Chondrocyte (in vitro differentiated cells): ENCODE data around the gene PRSS33. TPM values are rescaled to one million over a fixed set of nuclear protein-coding genes. Genes with fewer than 3 reads are reported as not detected.

Experiments
- DNase-seq: peaks from one replicate; pipeline ENCODE4 v3.0.0; 2021; ENCODE audit warnings: mixed read lengths, low spot score
- H3K27ac Mint-ChIP-seq: one replicate; pipeline ENCODE4 v1.8.0; 2021; ENCODE audit warnings: mild to moderate bottlenecking, moderate library complexity, mixed read lengths; ENCODE audit not compliant: unreplicated experiment
- H3K27me3 Mint-ChIP-seq: 2 replicates; pipeline ENCODE4 v1.8.0; 2021; ENCODE audit warnings: low read depth, mixed read lengths
- H3K36me3 Mint-ChIP-seq: 2 replicates; pipeline ENCODE4 v1.8.0; 2021; ENCODE audit warnings: low read depth, mixed read lengths
- H3K4me1 Mint-ChIP-seq: 2 replicates; pipeline ENCODE4 v1.8.0; 2021; ENCODE audit warnings: low read depth, mild to moderate bottlenecking, mixed read lengths
- H3K4me3 Mint-ChIP-seq: one replicate; pipeline ENCODE4 v1.8.0; 2021; ENCODE audit warnings: mild to moderate bottlenecking, moderate library complexity, mixed read lengths; ENCODE audit not compliant: unreplicated experiment
- H3K9me3 Mint-ChIP-seq: 2 replicates; pipeline ENCODE4 v1.8.0; 2021; ENCODE audit warnings: low read depth, mixed read lengths
- total RNA-seq: library from RNA; stranded (reverse); gene quantifications from 3 replicates; pipeline ENCODE4 v1.2.1, GENCODE V29; 2021
- TF ChIP-seq, protein P1 (sequence below): fragments of 200-600 bp; sonication (generic); IDR thresholded peaks from 2 replicates; pipeline ENCODE4 v1.5.0; 2021; ENCODE audit warnings: antibody characterized with exemption, mild to moderate bottlenecking, moderate library complexity

PRSS33 gene
- total RNA-seq, 1 donor from 2014 or later: not detected

DNA sequence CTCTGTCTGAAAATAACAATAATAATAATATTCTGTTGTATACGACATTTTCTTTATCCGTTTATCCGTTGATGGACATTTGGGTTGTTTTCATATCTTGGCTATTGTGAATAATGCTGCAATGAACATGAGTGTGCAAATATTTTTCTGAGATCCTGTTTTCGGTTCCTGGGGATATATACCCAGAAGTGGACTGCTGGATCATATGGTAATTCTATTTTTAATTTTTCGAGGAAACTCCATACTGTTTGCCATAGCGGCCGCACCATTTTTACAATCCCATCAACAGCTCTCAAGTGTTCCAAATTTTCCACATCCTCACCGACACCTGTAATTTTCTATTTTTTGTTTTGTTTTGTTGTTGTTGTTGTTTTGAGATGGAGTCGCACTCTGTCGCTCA, 5.6 kb upstream of the PRSS33 start:
- H3K4me3 Mint-ChIP-seq: no peak overlapping the region
- H3K36me3 Mint-ChIP-seq: no peaks in the 10 kb centered on the region
- DNase-seq: no peak
- H3K27me3 Mint-ChIP-seq: peaks cover 42% of the 10 kb centered on the region
- TF ChIP-seq, protein P1, sequence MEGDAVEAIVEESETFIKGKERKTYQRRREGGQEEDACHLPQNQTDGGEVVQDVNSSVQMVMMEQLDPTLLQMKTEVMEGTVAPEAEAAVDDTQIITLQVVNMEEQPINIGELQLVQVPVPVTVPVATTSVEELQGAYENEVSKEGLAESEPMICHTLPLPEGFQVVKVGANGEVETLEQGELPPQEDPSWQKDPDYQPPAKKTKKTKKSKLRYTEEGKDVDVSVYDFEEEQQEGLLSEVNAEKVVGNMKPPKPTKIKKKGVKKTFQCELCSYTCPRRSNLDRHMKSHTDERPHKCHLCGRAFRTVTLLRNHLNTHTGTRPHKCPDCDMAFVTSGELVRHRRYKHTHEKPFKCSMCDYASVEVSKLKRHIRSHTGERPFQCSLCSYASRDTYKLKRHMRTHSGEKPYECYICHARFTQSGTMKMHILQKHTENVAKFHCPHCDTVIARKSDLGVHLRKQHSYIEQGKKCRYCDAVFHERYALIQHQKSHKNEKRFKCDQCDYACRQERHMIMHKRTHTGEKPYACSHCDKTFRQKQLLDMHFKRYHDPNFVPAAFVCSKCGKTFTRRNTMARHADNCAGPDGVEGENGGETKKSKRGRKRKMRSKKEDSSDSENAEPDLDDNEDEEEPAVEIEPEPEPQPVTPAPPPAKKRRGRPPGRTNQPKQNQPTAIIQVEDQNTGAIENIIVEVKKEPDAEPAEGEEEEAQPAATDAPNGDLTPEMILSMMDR: no peak
- no peak overlapping the region for H3K27ac Mint-ChIP-seq
- H3K4me1 Mint-ChIP-seq: no peaks in the 10 kb centered on the region
- no peaks in the 10 kb centered on the region for H3K9me3 Mint-ChIP-seq

DNA sequence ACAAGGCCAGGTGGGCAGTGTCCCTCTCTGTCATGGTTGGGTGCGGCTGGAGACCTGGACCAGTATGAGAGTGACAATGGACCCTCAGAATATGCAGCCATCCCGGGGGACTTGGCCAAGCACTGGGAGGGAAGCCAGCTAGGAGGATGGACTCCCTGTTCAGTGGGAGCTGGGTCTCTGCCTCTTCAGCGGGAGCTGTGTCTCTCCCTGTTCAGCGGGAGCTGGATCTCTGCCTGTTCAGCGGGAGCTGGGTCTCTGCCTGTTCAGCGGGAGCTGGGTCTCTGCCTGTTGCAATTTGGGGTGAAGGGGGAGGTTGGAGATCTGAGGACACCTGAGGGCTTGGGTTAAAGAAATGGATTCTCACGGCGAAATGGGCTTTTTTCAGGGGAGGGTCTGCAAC, 3.8 kb upstream of the PRSS33 start:
- TF ChIP-seq, protein P1: no peak
- Mint-ChIP-seq H3K4me1 (no peaks in the 10 kb centered on the region), H3K27ac (no peak overlapping the region), H3K9me3 (no peaks in the 10 kb centered on the region), H3K27me3 (peaks cover 45% of the 10 kb centered on the region), H3K4me3 (no peak overlapping the region), H3K36me3 (no peaks in the 10 kb centered on the region)
- DNase-seq: peak; percentile 59

DNA sequence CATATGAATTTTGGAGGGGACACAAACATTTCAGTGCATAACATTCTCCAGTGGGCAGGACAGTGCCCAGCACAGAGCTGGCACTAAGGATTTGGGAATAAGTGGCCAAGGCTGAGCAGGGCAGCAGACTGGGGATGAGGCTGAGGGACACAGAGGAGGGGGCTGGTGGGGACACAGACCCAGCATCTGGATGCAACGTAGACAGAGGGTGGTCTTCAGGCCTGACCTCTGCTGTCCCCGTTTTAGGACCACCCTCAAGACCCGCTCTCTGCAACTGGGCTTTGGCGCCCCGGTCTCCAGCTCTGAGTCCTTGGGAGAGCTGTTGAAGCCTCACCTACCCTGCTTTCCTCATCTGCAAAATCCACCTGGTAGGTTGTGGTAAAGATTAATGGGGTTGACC, 3.3 kb upstream of the PRSS33 start:
- no peak overlapping the region for H3K4me3 Mint-ChIP-seq
- peaks cover 43% of the 10 kb centered on the region for H3K27me3 Mint-ChIP-seq

DNA sequence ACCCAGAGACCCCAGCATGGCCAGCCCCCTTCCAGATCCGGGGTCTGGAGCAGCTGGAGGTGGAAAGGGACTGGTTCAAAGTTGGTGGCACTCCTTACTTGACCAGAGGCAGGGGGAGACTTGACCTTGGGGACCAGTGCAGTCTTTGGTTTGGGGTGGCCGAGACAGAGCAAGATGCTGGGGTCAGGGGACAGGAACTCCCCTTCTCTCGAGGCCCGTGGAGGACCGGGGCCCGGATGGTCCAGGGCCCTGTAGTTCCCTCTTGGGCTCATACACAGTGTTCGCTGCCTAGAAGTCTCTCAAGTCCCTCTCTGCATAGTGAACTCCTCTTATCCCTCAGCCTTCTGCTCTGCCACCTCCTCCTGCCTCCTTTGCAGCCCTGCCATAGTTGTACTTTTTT, 601 bp upstream of the PRSS33 start:
- TF ChIP-seq, protein P1: no peak
- peak; percentile 44 for DNase-seq
- Mint-ChIP-seq H3K36me3 (no peaks in the 10 kb centered on the region), H3K9me3 (no peaks in the 10 kb centered on the region), H3K27ac (no peak overlapping the region), H3K27me3 (peaks cover 29% of the 10 kb centered on the region), H3K4me1 (no peaks in the 10 kb centered on the region), H3K4me3 (no peak overlapping the region)

More for the DNA sequence above, 3.3 kb upstream of the PRSS33 start:
- DNase-seq: peak; percentile 40
- H3K27ac Mint-ChIP-seq: no peak overlapping the region
- no peaks in the 10 kb centered on the region for H3K4me1 Mint-ChIP-seq
- H3K9me3 Mint-ChIP-seq: no peaks in the 10 kb centered on the region
- TF ChIP-seq, protein P1: no peak
- H3K36me3 Mint-ChIP-seq: no peaks in the 10 kb centered on the region

DNA sequence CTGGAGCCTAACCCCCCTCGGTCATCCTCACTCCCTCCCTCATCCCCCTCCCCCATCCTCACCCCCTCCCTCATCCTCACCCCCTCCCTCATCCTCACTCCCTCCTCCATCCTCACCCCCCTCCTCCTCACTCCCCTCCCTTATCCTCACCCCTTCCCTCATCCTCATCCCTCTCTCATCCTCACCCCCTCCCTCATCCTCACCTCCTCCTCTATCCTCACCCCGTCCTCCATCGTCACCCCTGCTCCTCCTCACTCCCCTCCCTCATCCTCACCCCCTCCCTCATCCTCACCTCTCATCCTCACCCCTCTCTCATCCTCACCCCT, 571 bp downstream of the PRSS33 start:
- TF ChIP-seq, protein P1: no peak
- DNase-seq: peak; percentile 4
- no peaks in the 10 kb centered on the region for H3K4me1 Mint-ChIP-seq
- no peak overlapping the region for H3K27ac Mint-ChIP-seq
- no peak overlapping the region for H3K4me3 Mint-ChIP-seq
- peaks cover 23% of the 10 kb centered on the region for H3K27me3 Mint-ChIP-seq
- H3K9me3 Mint-ChIP-seq: no peaks in the 10 kb centered on the region
- H3K36me3 Mint-ChIP-seq: no peaks in the 10 kb centered on the region
